Liver (tissue), 9 donors: ENCODE data around the gene HS3ST3B1. TPM values are rescaled to one million over a fixed set of nuclear protein-coding genes. Genes with fewer than 3 reads are reported as not detected.

ENCODE experiments used
- DNase-seq: peaks from one replicate; pipeline ENCODE4 v3.0.0-alpha.2; 2017; ENCODE audit warnings: low spot score
- H3K27ac ChIP-seq, 2 donors: one replicate each; pipeline ENCODE4 v1.7.0; 2013; ENCODE audit warnings: inconsistent platforms in 2 of 2, low read length in 2 of 2, control low read depth in 1 of 2, low read depth in 1 of 2, mild to moderate bottlenecking in 1 of 2
- H3K27me3 ChIP-seq, 4 donors: one replicate each; pipeline versions ENCODE4 v1.6.1 to v1.7.0; 2013; ENCODE audit warnings: low read length in 3 of 4, inconsistent platforms in 1 of 4, mild to moderate bottlenecking in 1 of 4, moderate library complexity in 1 of 4; ENCODE audit not compliant: control insufficient read depth in 4 of 4, insufficient read depth in 4 of 4
- H3K36me3 ChIP-seq, 4 donors: one replicate each; pipeline versions ENCODE4 v1.6.1 to v1.7.0; 2013; ENCODE audit warnings: low read length in 3 of 4, mild to moderate bottlenecking in 3 of 4, low read depth in 1 of 4, moderate library complexity in 1 of 4; ENCODE audit not compliant: control insufficient read depth in 4 of 4, insufficient read depth in 3 of 4
- H3K4me1 ChIP-seq, 4 donors: one replicate each; pipeline versions ENCODE4 v1.6.1 to v1.7.0; 2013; ENCODE audit warnings: low read length in 3 of 4, mild to moderate bottlenecking in 3 of 4, moderate library complexity in 1 of 4; ENCODE audit not compliant: control insufficient read depth in 4 of 4, insufficient read depth in 4 of 4
- H3K4me3 ChIP-seq, 3 donors: one replicate each; pipeline versions ENCODE4 v1.6.1 to v1.7.0; 2013; ENCODE audit warnings: low read length in 3 of 3, control low read depth in 1 of 3, low read depth in 1 of 3, mild to moderate bottlenecking in 1 of 3
- H3K9ac ChIP-seq, 2 donors: one replicate each; pipeline ENCODE4 v1.7.0; 2013; ENCODE audit warnings: low read length in 2 of 2, mild to moderate bottlenecking in 2 of 2, moderate library complexity in 2 of 2, control low read depth in 1 of 2, low read depth in 1 of 2
- H3K9me3 ChIP-seq, 4 donors: one replicate each; pipeline versions ENCODE4 v1.6.1 to v1.7.0; 2013; ENCODE audit warnings: low read length in 3 of 4; ENCODE audit not compliant: control insufficient read depth in 4 of 4
- ATF3 ChIP-seq: IDR thresholded peaks from 2 replicates; pipeline ENCODE4 v1.6.1; 2016; ENCODE audit warnings: antibody characterized with exemption
- CTCF ChIP-seq: fragments of 150-350 bp; IDR thresholded peaks from 2 replicates; pipeline ENCODE4 v1.5.1; 2017; ENCODE audit warnings: improper control_type of control experiment, low read depth, low read length; ENCODE audit not compliant: missing input control
- EGR1 ChIP-seq, 2 donors: IDR thresholded peaks; 2 replicates each; pipeline ENCODE4 v1.6.1; 2016 to 2018; ENCODE audit warnings: antibody characterized with exemption in 2 of 2, low read depth in 2 of 2
- FOXA1 ChIP-seq: IDR thresholded peaks from 2 replicates; pipeline ENCODE4 v1.6.1; 2016; ENCODE audit warnings: antibody characterized with exemption
- FOXA2 ChIP-seq: IDR thresholded peaks from 2 replicates; pipeline ENCODE4 v1.6.1; 2016; ENCODE audit warnings: antibody characterized with exemption
- GABPA ChIP-seq, 2 donors: IDR thresholded peaks in 1 of 2; conservative IDR thresholded peaks in 1 of 2; 2 replicates each; pipeline ENCODE4 v1.6.1; 2016; ENCODE audit warnings: antibody characterized with exemption in 2 of 2, mild to moderate bottlenecking in 1 of 2, moderate library complexity in 1 of 2
- HNF4A ChIP-seq, 2 donors: conservative IDR thresholded peaks; 2 replicates each; pipeline ENCODE4 v1.6.1; 2016; ENCODE audit warnings: antibody characterized with exemption in 2 of 2, mild to moderate bottlenecking in 2 of 2
- HNF4G ChIP-seq: IDR thresholded peaks from 2 replicates; pipeline ENCODE4 v1.6.1; 2016; ENCODE audit warnings: antibody characterized with exemption
- JUND ChIP-seq, 2 donors: IDR thresholded peaks; 2 replicates each; pipeline ENCODE4 v1.6.1; 2016; ENCODE audit warnings: antibody characterized with exemption in 2 of 2
- MAX ChIP-seq: IDR thresholded peaks from 2 replicates; pipeline ENCODE4 v1.6.1; 2016; ENCODE audit warnings: antibody characterized with exemption
- NR2F2 ChIP-seq: IDR thresholded peaks from 2 replicates; pipeline ENCODE4 v1.6.1; 2016; ENCODE audit warnings: antibody characterized with exemption
- RAD21 ChIP-seq, 2 donors: IDR thresholded peaks; 2 replicates each; pipeline ENCODE4 v1.6.1; 2016; ENCODE audit warnings: antibody characterized with exemption in 2 of 2, mild to moderate bottlenecking in 2 of 2
- REST ChIP-seq: IDR thresholded peaks from 2 replicates; pipeline ENCODE4 v1.6.1; 2016; ENCODE audit warnings: antibody characterized with exemption, mild to moderate bottlenecking
- RXRA ChIP-seq, 2 donors: IDR thresholded peaks; 2 replicates each; pipeline ENCODE4 v1.6.1; 2017 to 2018; ENCODE audit warnings: antibody characterized with exemption in 2 of 2, mild to moderate bottlenecking in 1 of 2
- SP1 ChIP-seq: IDR thresholded peaks from 2 replicates; pipeline ENCODE4 v1.6.1; 2018; ENCODE audit warnings: antibody characterized with exemption, mild to moderate bottlenecking
- TAF1 ChIP-seq: conservative IDR thresholded peaks from 2 replicates; pipeline ENCODE4 v1.6.1; 2016; ENCODE audit warnings: antibody characterized with exemption, mild to moderate bottlenecking
- YY1 ChIP-seq: IDR thresholded peaks from 2 replicates; pipeline ENCODE4 v1.6.1; 2016; ENCODE audit warnings: antibody characterized with exemption, mild to moderate bottlenecking
- ZBTB33 ChIP-seq: IDR thresholded peaks from 2 replicates; pipeline ENCODE4 v1.6.1; 2016; ENCODE audit warnings: antibody characterized with exemption
- WGBS: extraction: QIAGEN DNeasy Blood & Tissue Kit; methylation state at CpG from one replicate; pipeline ENCODE4 v1.1.7; 2013; 5-methylcytosine and 5-hydroxymethylcytosine counted together
- polyA plus RNA-seq, 2 donors: library from polyadenylated mRNA; stranded (reverse) in 1 of 2; unstranded in 1 of 2; fragments of 200-250 nt in 1 of 2; fragments of >200 nt in 1 of 2; fragmentation: Nextera tagmentation in 1 of 2; extraction: Ambion mirVana in 1 of 2; gene quantifications; one replicate each; pipeline versions ENCODE4 v1.2.1 to v1.2.3, GENCODE V29; 2013 to 2015
- total RNA-seq, 2 donors: library from RNA; depleted of rRNA; stranded (reverse); fragments of >200 nt; gene quantifications; one replicate each; pipeline ENCODE4 v1.2.3, GENCODE V29; 2014
- donor health status: healthy.
- donor health status: healthy.
- donor health status: healthy.
- donor health status: healthy.
- donor health status: healthy.

The HS3ST3B1 gene
- total and polyA plus RNA-seq, 4 donors: 11.9 to 33.5 (median 22.4) TPM

GRCh38 chr17:14323522-14323981 lies 22.7 kb downstream of the HS3ST3B1 start:
- H3K4me1 ChIP-seq: peaks cover 8 to 57% (median 46%) of the 10 kb centered on the region in 4 donors
- DNase-seq: no peak
- WGBS: 44% methylated on average over 3 of the region's 3 CpGs
- no peaks in the 10 kb centered on the region for H3K9me3 ChIP-seq
- no peaks in the 10 kb centered on the region for H3K36me3 ChIP-seq
- TF ChIP-seq YY1 (no peak), EGR1 (IDR thresholded peaks at IDR 0.05; ENCODE audit: low read depth in 2 of 2) (no peak), RXRA (IDR thresholded peaks at IDR 0.05) (no peak), CTCF (no peak), NR2F2 (no peak), ATF3 (no peak), HNF4A (conservative IDR thresholded peaks at IDR 0.05) (no peak), MAX (no peak), JUND (IDR thresholded peaks at IDR 0.05) (no peak), REST (no peak), SP1 (no peak), TAF1 (no peak), GABPA (IDR thresholded peaks at IDR 0.05 in 1 of 2, conservative IDR thresholded peaks at IDR 0.05 in 1 of 2) (no peak), ZBTB33 (no peak), HNF4G (no peak), RAD21 (IDR thresholded peaks at IDR 0.05) (no peak), FOXA2 (no peak), FOXA1 (no peak)
- no peak overlapping the region for H3K9ac ChIP-seq
- H3K27me3 ChIP-seq: no peaks in the 10 kb centered on the region
- peak overlapping the region; percentile 23 to 31 for H3K27ac ChIP-seq
- H3K4me3 ChIP-seq: no peak overlapping the region
